Left lung (tissue), 10 donors: ENCODE data around the gene NELFB. TPM values are rescaled to one million over a fixed set of nuclear protein-coding genes. Genes with fewer than 3 reads are reported as not detected.
A peak's percentile ranks its signal among the peaks of the same experiment; 100 is the strongest.

Experiments
- ATAC-seq: fragments of 200-7000 bp; cut with Tn5 transposase; one replicate; pipeline ENCODE4 v1.9.1; 2020; ENCODE audit warnings: moderate library complexity
- DNase-seq, 4 donors: peaks; one replicate each; pipeline ENCODE4 v3.0.0-alpha.2; 2013 to 2020
- H3K27ac ChIP-seq, 2 donors: fragments of 200-600 bp; sonication (generic) in 1 of 2; one replicate each; pipeline versions ENCODE4 v1.5.0 to v1.8.0; 2020 to 2021
- H3K27me3 ChIP-seq, 2 donors: fragments of 200-600 bp; sonication (generic) in 1 of 2; one replicate each; pipeline versions ENCODE4 v1.5.0 to v1.8.0; 2020 to 2021
- H3K36me3 ChIP-seq, 2 donors: fragments of 200-600 bp; sonication (generic) in 1 of 2; one replicate each; pipeline versions ENCODE4 v1.5.0 to v1.8.0; 2020 to 2021
- H3K4me1 ChIP-seq, 2 donors: fragments of 200-600 bp; one replicate each; pipeline ENCODE4 v1.8.0; 2021
- H3K4me3 ChIP-seq, 2 donors: fragments of 200-600 bp; sonication (generic) in 1 of 2; one replicate each; pipeline versions ENCODE4 v1.5.0 to v1.8.0; 2020 to 2021; ENCODE audit warnings: mild to moderate bottlenecking in 1 of 2
- H3K9me3 ChIP-seq, 2 donors: fragments of 200-600 bp; sonication (generic) in 1 of 2; one replicate each; pipeline versions ENCODE4 v1.5.0 to v1.8.0; 2020 to 2021
- intact Hi-C, 2 donors: fragments of 100-400 bp; cut with DNase I; formaldehyde crosslinking; loops; one replicate each; pipeline versions ENCODE4 v1.11.2 to v1.14.2; 2022
- polyA plus RNA-seq, 6 donors: library from polyadenylated mRNA; unstranded; fragments of 120-200 nt; gene quantifications; one replicate each; pipeline ENCODE4 v1.2.1, GENCODE V29; 2013; ENCODE audit not compliant: insufficient read length in 6 of 6
- total RNA-seq, 2 donors: library from RNA; stranded (reverse); fragmentation: NEBNext Ultra II Directional; extraction: Animal tissue kit (Norgen Biotek cat#: 25700); gene quantifications; one replicate each; pipeline ENCODE4 v1.2.1, GENCODE V29; 2021
- TF ChIP-seq, protein P1 (sequence below), 2 donors: fragments of 200-600 bp; sonication (generic) in 1 of 2; IDR thresholded peaks; one replicate each; pipeline versions ENCODE4 v1.5.0 to v1.8.0; 2021; ENCODE audit warnings: antibody characterized with exemption in 2 of 2
- donor health status: DM: no; HTN: yes; CAD: no.
- donor health status: DM: no; HTN: no; CAD: no.

The NELFB gene
- total and polyA plus RNA-seq, 8 donors, result 47.8 to 62.9 (median 55.6) TPM

DNA sequence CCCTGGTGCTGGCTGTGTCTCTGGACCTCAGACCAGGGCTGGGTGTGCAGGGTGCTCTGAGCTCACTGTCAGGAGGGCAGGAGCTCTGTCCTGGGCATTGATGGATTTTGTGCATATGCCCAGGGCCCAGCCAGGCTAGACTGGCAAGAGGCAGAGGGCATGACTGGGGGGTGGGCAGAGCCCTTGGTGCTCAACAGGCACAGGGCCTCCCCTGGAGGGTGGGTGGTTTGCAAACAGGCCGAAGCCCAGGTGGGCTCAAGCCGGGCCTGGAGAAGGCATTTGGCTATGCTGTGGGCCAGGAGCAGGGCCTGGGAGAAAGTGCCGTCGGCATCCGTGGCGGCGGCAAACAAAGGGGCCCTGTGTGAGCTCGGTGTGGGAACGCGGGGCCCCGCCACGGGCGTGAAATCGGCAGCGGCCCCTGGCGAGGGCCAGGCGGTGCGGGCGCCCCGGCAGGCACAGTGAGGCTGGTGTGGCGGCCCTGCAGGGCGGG is 48.8 kb downstream of the NELFB start:
- no peaks in the 10 kb centered on the region for H3K36me3 ChIP-seq
- intact Hi-C loops, result loop anchor here in 1 of 2 donors (10.0 kb wide), 1 partner anchor 101 kb away; no protein-coding TSS in a partner anchor
- no peak overlapping the region for H3K4me3 ChIP-seq
- H3K27ac ChIP-seq, result no peak overlapping the region
- peak in 1 of 4 donors; percentile 76 for DNase-seq
- H3K9me3 ChIP-seq, result no peaks in the 10 kb centered on the region
- peaks cover 29 to 72% of the 10 kb centered on the region in 2 donors for H3K4me1 ChIP-seq
- peaks cover 14 to 94% of the 10 kb centered on the region in 2 donors for H3K27me3 ChIP-seq
- TF ChIP-seq, protein P1, sequence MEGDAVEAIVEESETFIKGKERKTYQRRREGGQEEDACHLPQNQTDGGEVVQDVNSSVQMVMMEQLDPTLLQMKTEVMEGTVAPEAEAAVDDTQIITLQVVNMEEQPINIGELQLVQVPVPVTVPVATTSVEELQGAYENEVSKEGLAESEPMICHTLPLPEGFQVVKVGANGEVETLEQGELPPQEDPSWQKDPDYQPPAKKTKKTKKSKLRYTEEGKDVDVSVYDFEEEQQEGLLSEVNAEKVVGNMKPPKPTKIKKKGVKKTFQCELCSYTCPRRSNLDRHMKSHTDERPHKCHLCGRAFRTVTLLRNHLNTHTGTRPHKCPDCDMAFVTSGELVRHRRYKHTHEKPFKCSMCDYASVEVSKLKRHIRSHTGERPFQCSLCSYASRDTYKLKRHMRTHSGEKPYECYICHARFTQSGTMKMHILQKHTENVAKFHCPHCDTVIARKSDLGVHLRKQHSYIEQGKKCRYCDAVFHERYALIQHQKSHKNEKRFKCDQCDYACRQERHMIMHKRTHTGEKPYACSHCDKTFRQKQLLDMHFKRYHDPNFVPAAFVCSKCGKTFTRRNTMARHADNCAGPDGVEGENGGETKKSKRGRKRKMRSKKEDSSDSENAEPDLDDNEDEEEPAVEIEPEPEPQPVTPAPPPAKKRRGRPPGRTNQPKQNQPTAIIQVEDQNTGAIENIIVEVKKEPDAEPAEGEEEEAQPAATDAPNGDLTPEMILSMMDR (IDR thresholded peaks at IDR 0.05), result no peak
- ATAC-seq, result no peak

DNA sequence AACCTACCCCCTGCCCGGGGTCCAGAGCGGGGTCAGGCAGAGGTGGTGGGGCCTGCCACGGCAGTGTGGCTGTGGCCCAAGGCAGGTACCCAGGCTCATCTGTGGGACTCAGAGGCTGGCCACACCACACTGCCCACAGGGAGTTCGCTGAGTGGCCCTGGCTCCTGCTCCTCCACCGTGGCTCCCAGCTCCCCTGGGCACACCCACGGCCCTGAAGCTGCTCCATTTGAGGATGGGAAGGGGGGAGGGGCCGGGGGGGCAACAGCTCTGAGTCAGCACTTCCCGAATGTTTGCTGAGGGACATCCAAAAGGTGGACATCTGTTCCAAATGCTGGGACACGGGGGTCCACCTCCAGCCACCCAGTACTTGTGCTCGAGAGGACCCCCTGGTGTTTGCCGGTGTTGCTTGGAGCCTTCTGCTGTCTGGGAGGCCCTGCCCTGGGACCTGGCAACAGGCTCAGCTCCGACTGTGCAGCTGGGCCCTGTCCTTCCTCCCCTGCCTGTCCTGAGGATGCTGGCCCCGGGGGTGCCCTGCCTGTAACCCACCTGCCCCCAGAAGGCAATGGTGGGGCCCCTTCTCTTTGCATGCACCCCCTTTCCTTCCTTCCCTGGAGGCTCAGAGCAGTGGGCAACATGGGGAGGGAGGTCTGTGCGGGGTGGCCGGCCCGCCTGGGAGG is 49.4 kb downstream of the NELFB start:
- intact Hi-C loops, result loop anchor here in 1 of 2 donors (10.0 kb wide), 1 partner anchor 100 kb away; no protein-coding TSS in a partner anchor

DNA sequence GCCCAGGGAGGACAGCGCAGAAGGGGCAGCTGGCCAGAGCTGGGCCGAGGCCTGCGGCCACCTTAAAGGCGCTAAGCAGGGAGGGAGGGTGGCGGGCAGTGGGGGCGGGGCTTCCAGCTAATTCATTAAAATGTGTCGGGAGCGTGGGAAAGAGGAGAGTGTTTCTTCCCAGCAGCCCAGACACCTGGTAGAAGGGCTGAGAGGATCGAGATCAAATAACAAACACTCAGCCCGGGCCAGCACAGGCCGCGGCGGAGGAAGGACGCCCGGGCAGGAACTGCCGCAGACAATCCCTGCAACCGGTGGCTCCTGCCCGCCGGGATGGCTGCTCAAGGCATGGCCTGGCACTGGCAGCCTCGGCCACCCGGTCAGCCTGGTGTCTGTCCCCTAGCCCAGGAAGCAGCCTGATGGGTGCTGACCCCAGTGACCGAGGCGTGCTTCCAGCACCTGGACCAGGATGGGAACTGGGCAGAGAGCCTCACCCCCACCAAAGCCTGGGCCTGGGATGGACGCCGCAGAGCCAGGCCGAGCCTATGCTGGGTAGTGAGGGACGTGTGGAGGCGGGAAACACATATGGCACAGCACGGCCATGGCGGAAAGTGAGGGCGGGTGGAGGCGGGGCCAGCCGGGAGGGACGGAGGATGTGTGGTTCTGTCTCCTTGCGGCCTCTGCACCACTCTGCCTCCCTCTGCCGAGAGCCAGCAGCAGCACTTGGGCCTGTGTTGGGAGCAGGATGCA is 50.1 kb downstream of the NELFB start:
- peak in 2 of 4 donors; percentile 59 to 85 for DNase-seq
- Histone ChIP-seq H3K9me3 (no peaks in the 10 kb centered on the region), H3K4me3 (peak overlapping the region in 1 of 2 donors; percentile 7), H3K36me3 (no peaks in the 10 kb centered on the region), H3K27me3 (peaks cover 4 to 87% of the 10 kb centered on the region in 2 donors), H3K4me1 (peaks cover 29 to 68% of the 10 kb centered on the region in 2 donors), H3K27ac (peak overlapping the region; percentile 65 to 68)
- intact Hi-C loops, result loop anchor here in 1 of 2 donors (10.0 kb wide), 1 partner anchor 100 kb away; no protein-coding TSS in a partner anchor
- TF ChIP-seq, protein P1 (IDR thresholded peaks at IDR 0.05), result no peak
- ATAC-seq, result peak; percentile 52

More for the DNA sequence above, 49.4 kb downstream of the NELFB start:
- TF ChIP-seq, protein P1 (IDR thresholded peaks at IDR 0.05), result no peak
- Histone ChIP-seq H3K27ac (peak overlapping the region; percentile 65 to 68), H3K36me3 (no peaks in the 10 kb centered on the region), H3K4me1 (peaks cover 29 to 72% of the 10 kb centered on the region in 2 donors), H3K27me3 (peaks cover 10 to 94% of the 10 kb centered on the region in 2 donors), H3K9me3 (no peaks in the 10 kb centered on the region), H3K4me3 (no peak overlapping the region)
- DNase-seq (peak in 1 of 4 donors; percentile 60), ATAC-seq (no peak)

DNA sequence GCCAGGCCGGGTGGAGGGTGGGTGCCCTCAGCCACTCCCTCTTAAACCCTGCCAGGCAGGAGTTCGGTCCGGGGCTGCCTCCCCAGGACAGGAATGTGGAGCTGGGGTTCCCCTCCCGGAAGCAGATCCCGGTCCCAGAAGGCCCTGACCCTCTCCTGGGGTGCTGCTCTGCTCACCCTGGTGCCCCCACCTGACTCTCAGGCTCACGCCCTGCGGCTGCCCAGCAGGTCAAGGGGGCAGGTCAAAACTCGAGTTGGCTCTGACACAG is 50.6 kb downstream of the NELFB start:
- Histone ChIP-seq H3K36me3 (no peaks in the 10 kb centered on the region), H3K27ac (peak overlapping the region; percentile 65 to 68), H3K4me1 (peaks cover 29 to 65% of the 10 kb centered on the region in 2 donors), H3K27me3 (peaks cover 3 to 82% of the 10 kb centered on the region in 2 donors), H3K9me3 (no peaks in the 10 kb centered on the region), H3K4me3 (no peak overlapping the region)
- TF ChIP-seq, protein P1 (IDR thresholded peaks at IDR 0.05), result no peak
- intact Hi-C loops, result loop anchor here in 1 of 2 donors (10.0 kb wide), 1 partner anchor 99 kb away; no protein-coding TSS in a partner anchor
- DNase-seq (peak in 1 of 4 donors; percentile 69), ATAC-seq (no peak)
